ENCODE results near the gene CD247. TPM values are rescaled to one million over a fixed set of nuclear protein-coding genes. Genes with fewer than 3 reads are reported as not detected.

CD247 gene
- total and polyA plus RNA-seq, 10 donors: 15.8 to 67.1 (median 33.1) TPM

- peaks cover 0 to 68% (median 26%) of the 10 kb centered on the region in 6 donors for H3K36me3 ChIP-seq
- H3K27ac ChIP-seq: peak overlapping the region in 3 of 8 donors; percentile 47 to 56 (median 51)
- intact Hi-C loops (cut with DNase I; ENCODE audit: low total_unique reads): no loop called here
- H3K4me1 ChIP-seq: peaks cover 0 to 92% (median 24%) of the 10 kb centered on the region in 6 donors
- peak in 1 of 3 donors; percentile 25 for TF ChIP-seq POLR2AphosphoS5 (IDR thresholded peaks at IDR 0.05)
- TF ChIP-seq CTCF (IDR thresholded peaks at IDR 0.05 in 8 of 11, conservative IDR thresholded peaks at IDR 0.05 in 3 of 11): no peak
- no peak for TF ChIP-seq POLR2A (IDR thresholded peaks at IDR 0.05)
- no peak for DNase-seq
- 67 to 87% (median 75%) methylated on average over 3 of the region's 3 CpGs for WGBS, 5 donors
- no peak overlapping the region for H3K4me3 ChIP-seq
- no peaks in the 10 kb centered on the region for H3K27me3 ChIP-seq (replicated peaks in 1 of 7)
- no peaks in the 10 kb centered on the region for H3K9me3 ChIP-seq
Observed at GRCh38 chr1:167544447-167545093, 26.2 kb upstream of the CD247 start.

GRCh38 chr1:167543199-167543990 lies 25.1 kb upstream of the CD247 start:
- no peak for DNase-seq
- Histone ChIP-seq H3K4me3 (no peak overlapping the region), H3K4me1 (peaks cover 0 to 92% (median 27%) of the 10 kb centered on the region in 6 donors), H3K9me3 (no peaks in the 10 kb centered on the region), H3K27me3 (replicated peaks in 1 of 7) (no peaks in the 10 kb centered on the region), H3K27ac (peak overlapping the region in 3 of 8 donors; percentile 51 to 60 (median 56)), H3K36me3 (peaks cover 0 to 68% (median 26%) of the 10 kb centered on the region in 6 donors)
- intact Hi-C loops (cut with DNase I; ENCODE audit: low total_unique reads): no loop called here
- WGBS, 5 donors: 83 to 88% (median 85%) methylated on average over 13 of the region's 13 CpGs
- TF ChIP-seq CTCF (IDR thresholded peaks at IDR 0.05 in 8 of 11, conservative IDR thresholded peaks at IDR 0.05 in 3 of 11) (no peak), POLR2AphosphoS5 (IDR thresholded peaks at IDR 0.05) (peak in 2 of 3 donors; percentile 10 to 19)

GRCh38 chr1:167542109-167543032 lies 24.0 kb upstream of the CD247 start:
- peak overlapping the region in 5 of 8 donors; percentile 3 to 60 (median 51) for H3K27ac ChIP-seq
- peaks cover 0 to 82% (median 27%) of the 10 kb centered on the region in 6 donors for H3K4me1 ChIP-seq
- no peak for TF ChIP-seq CTCF (IDR thresholded peaks at IDR 0.05 in 8 of 11, conservative IDR thresholded peaks at IDR 0.05 in 3 of 11)
- no peak for TF ChIP-seq POLR2A (IDR thresholded peaks at IDR 0.05)
- TF ChIP-seq POLR2AphosphoS5 (IDR thresholded peaks at IDR 0.05): no peak
- intact Hi-C loops (cut with DNase I; ENCODE audit: low total_unique reads): no loop called here
- WGBS, 5 donors: 71 to 82% (median 75%) methylated on average over 12 of the region's 12 CpGs
- H3K27me3 ChIP-seq (replicated peaks in 1 of 7): no peaks in the 10 kb centered on the region
- no peaks in the 10 kb centered on the region for H3K9me3 ChIP-seq
- no peak overlapping the region for H3K4me3 ChIP-seq
- no peak for DNase-seq
- peaks cover 0 to 62% (median 25%) of the 10 kb centered on the region in 6 donors for H3K36me3 ChIP-seq
